Measurements from ENCODE around the gene DICER1.

DICER1 gene

DNA sequence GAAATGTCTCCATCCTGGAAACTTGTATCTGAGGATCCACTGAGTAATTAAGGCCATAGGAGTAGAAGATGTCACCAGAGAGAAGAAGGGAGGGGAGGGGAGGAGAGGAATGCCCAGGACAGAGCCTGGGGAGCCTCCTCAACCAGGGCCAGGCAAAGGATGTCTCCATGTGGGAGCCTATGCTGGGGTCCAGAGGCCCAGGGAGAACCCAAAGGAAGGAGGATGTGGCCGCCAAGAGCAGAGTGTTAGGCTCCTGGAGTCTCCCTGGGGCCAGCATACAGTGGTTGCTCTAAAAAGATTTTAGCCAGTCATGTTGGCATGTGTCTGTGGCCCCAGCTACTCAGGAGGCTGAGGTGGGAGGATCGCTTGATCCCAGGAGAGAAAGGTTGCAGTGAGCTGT lies 92.6 kb downstream of the DICER1 start:
- H3K27me3 ChIP-seq (ENCODE audit: insufficient read depth, poor library complexity, severe bottlenecking), result no peaks in the 10 kb centered on the region
- no peak overlapping the region for H3K4me3 ChIP-seq (replicated peaks; ENCODE audit: insufficient read depth, low read length)
- no peak for TF ChIP-seq GABPA (IDR thresholded peaks at IDR 0.05; ENCODE audit: low read depth)
- TF ChIP-seq, protein P1, sequence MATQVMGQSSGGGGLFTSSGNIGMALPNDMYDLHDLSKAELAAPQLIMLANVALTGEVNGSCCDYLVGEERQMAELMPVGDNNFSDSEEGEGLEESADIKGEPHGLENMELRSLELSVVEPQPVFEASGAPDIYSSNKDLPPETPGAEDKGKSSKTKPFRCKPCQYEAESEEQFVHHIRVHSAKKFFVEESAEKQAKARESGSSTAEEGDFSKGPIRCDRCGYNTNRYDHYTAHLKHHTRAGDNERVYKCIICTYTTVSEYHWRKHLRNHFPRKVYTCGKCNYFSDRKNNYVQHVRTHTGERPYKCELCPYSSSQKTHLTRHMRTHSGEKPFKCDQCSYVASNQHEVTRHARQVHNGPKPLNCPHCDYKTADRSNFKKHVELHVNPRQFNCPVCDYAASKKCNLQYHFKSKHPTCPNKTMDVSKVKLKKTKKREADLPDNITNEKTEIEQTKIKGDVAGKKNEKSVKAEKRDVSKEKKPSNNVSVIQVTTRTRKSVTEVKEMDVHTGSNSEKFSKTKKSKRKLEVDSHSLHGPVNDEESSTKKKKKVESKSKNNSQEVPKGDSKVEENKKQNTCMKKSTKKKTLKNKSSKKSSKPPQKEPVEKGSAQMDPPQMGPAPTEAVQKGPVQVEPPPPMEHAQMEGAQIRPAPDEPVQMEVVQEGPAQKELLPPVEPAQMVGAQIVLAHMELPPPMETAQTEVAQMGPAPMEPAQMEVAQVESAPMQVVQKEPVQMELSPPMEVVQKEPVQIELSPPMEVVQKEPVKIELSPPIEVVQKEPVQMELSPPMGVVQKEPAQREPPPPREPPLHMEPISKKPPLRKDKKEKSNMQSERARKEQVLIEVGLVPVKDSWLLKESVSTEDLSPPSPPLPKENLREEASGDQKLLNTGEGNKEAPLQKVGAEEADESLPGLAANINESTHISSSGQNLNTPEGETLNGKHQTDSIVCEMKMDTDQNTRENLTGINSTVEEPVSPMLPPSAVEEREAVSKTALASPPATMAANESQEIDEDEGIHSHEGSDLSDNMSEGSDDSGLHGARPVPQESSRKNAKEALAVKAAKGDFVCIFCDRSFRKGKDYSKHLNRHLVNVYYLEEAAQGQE (IDR thresholded peaks at IDR 0.05; ENCODE audit: insufficient replicate concordance, low read depth), result no peak
- no peak for TF ChIP-seq SPI1 (IDR thresholded peaks at IDR 0.05; ENCODE audit: borderline replicate concordance, low read depth)
- TF ChIP-seq, protein P2, sequence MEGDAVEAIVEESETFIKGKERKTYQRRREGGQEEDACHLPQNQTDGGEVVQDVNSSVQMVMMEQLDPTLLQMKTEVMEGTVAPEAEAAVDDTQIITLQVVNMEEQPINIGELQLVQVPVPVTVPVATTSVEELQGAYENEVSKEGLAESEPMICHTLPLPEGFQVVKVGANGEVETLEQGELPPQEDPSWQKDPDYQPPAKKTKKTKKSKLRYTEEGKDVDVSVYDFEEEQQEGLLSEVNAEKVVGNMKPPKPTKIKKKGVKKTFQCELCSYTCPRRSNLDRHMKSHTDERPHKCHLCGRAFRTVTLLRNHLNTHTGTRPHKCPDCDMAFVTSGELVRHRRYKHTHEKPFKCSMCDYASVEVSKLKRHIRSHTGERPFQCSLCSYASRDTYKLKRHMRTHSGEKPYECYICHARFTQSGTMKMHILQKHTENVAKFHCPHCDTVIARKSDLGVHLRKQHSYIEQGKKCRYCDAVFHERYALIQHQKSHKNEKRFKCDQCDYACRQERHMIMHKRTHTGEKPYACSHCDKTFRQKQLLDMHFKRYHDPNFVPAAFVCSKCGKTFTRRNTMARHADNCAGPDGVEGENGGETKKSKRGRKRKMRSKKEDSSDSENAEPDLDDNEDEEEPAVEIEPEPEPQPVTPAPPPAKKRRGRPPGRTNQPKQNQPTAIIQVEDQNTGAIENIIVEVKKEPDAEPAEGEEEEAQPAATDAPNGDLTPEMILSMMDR (IDR thresholded peaks at IDR 0.05; ENCODE audit: insufficient read depth, low read length), result no peak
- no peak for TF ChIP-seq POLR2AphosphoS5 (IDR thresholded peaks at IDR 0.05; ENCODE audit: low read depth)
- no peak for DNase-seq (ENCODE audit: low read depth in 1 of 2, low spot score in 1 of 2)
- no peak overlapping the region for H3K27ac ChIP-seq (replicated peaks)

DNA sequence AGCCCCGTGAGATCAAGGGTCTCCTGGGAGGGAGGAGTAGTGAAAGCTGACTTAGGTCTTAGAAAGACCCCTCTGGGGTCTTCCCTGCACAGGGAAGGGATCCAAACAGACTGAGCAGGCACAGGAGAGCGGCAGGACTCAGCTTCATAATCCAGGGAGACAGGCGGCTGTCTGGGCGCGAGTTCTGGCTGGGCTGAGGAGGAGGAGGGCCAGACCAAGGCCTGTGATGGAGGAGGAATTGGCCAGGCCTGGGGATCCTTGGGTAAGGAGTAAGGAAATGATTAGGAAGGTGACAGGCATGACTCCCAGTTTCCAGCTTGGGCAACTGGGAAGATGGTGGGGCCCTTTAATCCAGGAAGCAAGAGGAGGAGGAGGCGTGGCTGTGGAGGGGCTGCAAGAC lies 93.1 kb downstream of the DICER1 start:
- Histone ChIP-seq H3K4me3 (replicated peaks; ENCODE audit: insufficient read depth, low read length) (no peak overlapping the region), H3K27me3 (ENCODE audit: insufficient read depth, poor library complexity, severe bottlenecking) (no peaks in the 10 kb centered on the region), H3K27ac (replicated peaks) (no peak overlapping the region)
- no peak for TF ChIP-seq POLR2AphosphoS5 (IDR thresholded peaks at IDR 0.05; ENCODE audit: low read depth)
- TF ChIP-seq, protein P2 (IDR thresholded peaks at IDR 0.05; ENCODE audit: insufficient read depth, low read length), result no peak
- no peak for TF ChIP-seq SPI1 (IDR thresholded peaks at IDR 0.05; ENCODE audit: borderline replicate concordance, low read depth)
- TF ChIP-seq, protein P1 (IDR thresholded peaks at IDR 0.05; ENCODE audit: insufficient replicate concordance, low read depth), result no peak
- TF ChIP-seq GABPA (IDR thresholded peaks at IDR 0.05; ENCODE audit: low read depth), result no peak
- no peak for DNase-seq (ENCODE audit: low read depth in 1 of 2, low spot score in 1 of 2)

DNA sequence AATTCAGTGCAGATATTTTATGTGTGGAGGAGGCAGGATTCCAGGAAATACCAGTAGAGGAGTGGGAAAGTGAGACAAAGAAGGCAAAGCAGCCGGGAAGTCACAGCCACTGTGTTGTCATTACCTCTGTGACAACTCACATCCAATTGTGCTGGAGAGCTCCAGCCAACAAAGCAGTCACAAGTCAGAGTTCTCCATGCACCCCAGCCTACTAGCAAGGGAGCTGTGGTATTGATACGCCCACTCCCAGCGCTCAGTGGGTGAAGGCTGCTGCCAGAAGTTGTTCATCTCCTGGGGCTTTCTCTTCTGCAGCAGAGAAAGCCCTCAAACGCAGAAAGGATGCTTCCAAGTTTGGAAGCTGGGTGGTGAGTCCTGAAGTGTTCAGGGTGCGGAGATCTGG lies 93.9 kb downstream of the DICER1 start:
- TF ChIP-seq SPI1 (IDR thresholded peaks at IDR 0.05; ENCODE audit: borderline replicate concordance, low read depth) (no peak), POLR2AphosphoS5 (IDR thresholded peaks at IDR 0.05; ENCODE audit: low read depth) (no peak), GABPA (IDR thresholded peaks at IDR 0.05; ENCODE audit: low read depth) (no peak)
- TF ChIP-seq, protein P2 (IDR thresholded peaks at IDR 0.05; ENCODE audit: insufficient read depth, low read length), result no peak
- TF ChIP-seq, protein P1 (IDR thresholded peaks at IDR 0.05; ENCODE audit: insufficient replicate concordance, low read depth), result no peak
- no peak overlapping the region for H3K27ac ChIP-seq (replicated peaks)
- DNase-seq (ENCODE audit: low read depth in 1 of 2, low spot score in 1 of 2), result no peak
- H3K27me3 ChIP-seq (ENCODE audit: insufficient read depth, poor library complexity, severe bottlenecking), result no peaks in the 10 kb centered on the region
- no peak overlapping the region for H3K4me3 ChIP-seq (replicated peaks; ENCODE audit: insufficient read depth, low read length)
